Activated CD4-positive, CD25-positive, alpha-beta regulatory T cell treated with anti-CD3 and anti-CD28 coated beads, Interleukin-2, amount 50 U/mL, for 16 hours (primary cell): ENCODE results near the gene FH.

Source experiments
- DNase-seq: peaks from one replicate; pipeline ENCODE4 v3.0.0-alpha.2; 2020; ENCODE audit warnings: low read depth, low spot score

Gene FH

GRCh38 chr1:241519308-241520079 lies at the start of gene FH:
TSS of gene FH (minus strand) at chr1:241519755. CDS start at chr1:241519722, 33 bp downstream.
- DNase-seq = peak; percentile 89

- DNase-seq = no peak
Measured at GRCh38 chr1:241560849-241561187, 41.3 kb upstream of the FH start.

- DNase-seq = no peak
Measured at GRCh38 chr1:241560146-241560848, 40.7 kb upstream of the FH start.

GRCh38 chr1:241557551-241558193 lies 38.1 kb upstream of the FH start:
- DNase-seq = no peak

- no peak for DNase-seq
Measured at GRCh38 chr1:241557031-241557430, 37.5 kb upstream of the FH start.

GRCh38 chr1:241555526-241555925 lies 36.0 kb upstream of the FH start:
- DNase-seq = no peak

GRCh38 chr1:241553886-241554592 lies 34.5 kb upstream of the FH start:
- no peak for DNase-seq

GRCh38 chr1:241551759-241552638 lies 32.4 kb upstream of the FH start:
- peak; percentile 2 for DNase-seq

- DNase-seq = no peak
Measured at GRCh38 chr1:241550318-241550717, 30.8 kb upstream of the FH start.

- no peak for DNase-seq
Measured at GRCh38 chr1:241548008-241548407, 28.5 kb upstream of the FH start.

GRCh38 chr1:241542199-241542907 lies 22.8 kb upstream of the FH start:
- no peak for DNase-seq

GRCh38 chr1:241536969-241537368 lies 17.4 kb upstream of the FH start:
- DNase-seq = no peak

- no peak for DNase-seq
Measured at GRCh38 chr1:241536304-241536703, 16.7 kb upstream of the FH start.

GRCh38 chr1:241533326-241534115 lies 14.0 kb upstream of the FH start:
- no peak for DNase-seq

- no peak for DNase-seq
Measured at GRCh38 chr1:241532864-241533263, 13.3 kb upstream of the FH start.

- DNase-seq = no peak
Measured at GRCh38 chr1:241532162-241532531, 12.6 kb upstream of the FH start, which contains the start of gene KMO. TSS of gene KMO (plus strand) at chr1:241532378. CDS start at chr1:241532445, 67 bp downstream.

- no peak for DNase-seq
Measured at GRCh38 chr1:241531195-241532161, 11.9 kb upstream of the FH start.

- no peak for DNase-seq
Measured at GRCh38 chr1:241527146-241527545, 7.6 kb upstream of the FH start.
